Natural killer cell (primary cell): ENCODE data around the gene SMIM9. TPM values are rescaled to one million over a fixed set of nuclear protein-coding genes. Genes with fewer than 3 reads are reported as not detected.
"Not testable (repeated sequence)": the region's sequence is repeated elsewhere in the genome, so short reads cannot be mapped to it uniquely, and the experiment has no call there.

ENCODE experiments used
- ATAC-seq, 3 donors: fragments of 150-1000 bp in 2 of 3; fragments of 200-7000 bp in 1 of 3; cut with Tn5 transposase; 1 replicate in 1 of 3; 2 replicates in 2 of 3; pipeline ENCODE4 v1.10.0; 2021; ENCODE audit warnings: mild to moderate bottlenecking in 2 of 3, moderate library complexity in 2 of 3
- DNase-seq, 2 donors: peaks; one replicate each; pipeline versions ENCODE4 v3.0.0 to v3.0.0-alpha.2; 2013 to 2021; ENCODE audit warnings: mixed read lengths in 1 of 2
- H3K27ac ChIP-seq: one replicate; pipeline ENCODE4 v1.5.1; 2013; ENCODE audit warnings: mild to moderate bottlenecking, low read length
- H3K27me3 ChIP-seq: one replicate; pipeline ENCODE4 v1.6.1; 2013; ENCODE audit warnings: low read length; ENCODE audit not compliant: control insufficient read depth, insufficient read depth
- H3K36me3 ChIP-seq: one replicate; pipeline ENCODE4 v1.6.1; 2013; ENCODE audit warnings: low read length; ENCODE audit not compliant: control insufficient read depth, insufficient read depth
- H3K4me1 ChIP-seq: one replicate; pipeline ENCODE4 v1.6.1; 2013; ENCODE audit warnings: low read length; ENCODE audit not compliant: control insufficient read depth, insufficient read depth
- H3K4me3 ChIP-seq: one replicate; pipeline ENCODE4 v1.5.1; 2013; ENCODE audit warnings: low read length
- H3K9me3 ChIP-seq: one replicate; pipeline ENCODE4 v1.6.1; 2013; ENCODE audit warnings: low read length; ENCODE audit not compliant: control insufficient read depth, insufficient read depth
- H3K27ac Mint-ChIP-seq, 2 donors: one replicate each; pipeline ENCODE4 v1.8.0; 2022; ENCODE audit warnings: mild to moderate bottlenecking in 2 of 2, mixed read lengths in 2 of 2, moderate library complexity in 1 of 2
- H3K27me3 Mint-ChIP-seq, 2 donors: one replicate each; pipeline ENCODE4 v1.8.0; 2022; ENCODE audit warnings: low read depth in 2 of 2, mixed read lengths in 2 of 2
- H3K36me3 Mint-ChIP-seq: one replicate; pipeline ENCODE4 v1.8.0; 2022; ENCODE audit warnings: mixed read lengths
- H3K4me1 Mint-ChIP-seq, 2 donors: one replicate each; pipeline ENCODE4 v1.8.0; 2022; ENCODE audit warnings: mixed read lengths in 2 of 2
- H3K4me3 Mint-ChIP-seq: one replicate; pipeline ENCODE4 v1.8.0; 2022; ENCODE audit warnings: mild to moderate bottlenecking, moderate library complexity, mixed read lengths
- H3K9me3 Mint-ChIP-seq, 2 donors: one replicate each; pipeline ENCODE4 v1.8.0; 2022; ENCODE audit warnings: mixed read lengths in 2 of 2
- CTCF ChIP-seq: fragments of 200-600 bp; IDR thresholded peaks from one replicate; pipeline ENCODE4 v1.8.0; 2022; ENCODE audit warnings: antibody characterized with exemption
- WGBS: methylation state at CpG from one replicate; pipeline ENCODE4 v1.1.7; 2013; ENCODE audit warnings: missing lambda C conversion rate; ENCODE audit not compliant: insufficient coverage; 5-methylcytosine and 5-hydroxymethylcytosine counted together
- intact Hi-C: fragments of 100-400 bp; cut with micrococcal nuclease; formaldehyde crosslinking; loops from one replicate; pipeline ENCODE4 v1.14.2; 2022
- total RNA-seq, 4 donors: library from RNA; stranded (reverse); fragments of 120-200 nt in 1 of 4; gene quantifications; one replicate each; pipeline versions ENCODE4 v1.2.3 to v1.2.4, GENCODE V29; 2013 to 2022

SMIM9 gene
- total RNA-seq, 3 donors from 2014 or later (not counting 1 experiment from before 2014, with no cell fraction given) = not detected

GRCh38 chrX:154827194-154828015 is 7.1 kb downstream of the SMIM9 start:
- Histone ChIP-seq H3K9me3 (no peaks in the 10 kb centered on the region), H3K4me1 (peaks cover 4% of the 10 kb centered on the region), H3K27me3 (no peaks in the 10 kb centered on the region), H3K27ac (peak overlapping the region; percentile 52), H3K4me3 (no peak overlapping the region), H3K36me3 (no peaks in the 10 kb centered on the region)
- peaks cover 9 to 11% of the 10 kb centered on the region in 2 donors for H3K4me1 Mint-ChIP-seq
- H3K4me3 Mint-ChIP-seq = no peak overlapping the region
- no peaks in the 10 kb centered on the region for H3K27me3 Mint-ChIP-seq
- 41% methylated on average over 3 of the region's 4 CpGs for WGBS
- no peaks in the 10 kb centered on the region for H3K36me3 Mint-ChIP-seq
- TF ChIP-seq CTCF = no peak
- DNase-seq (peak in 1 of 2 donors; percentile 32), ATAC-seq (peak in 2 of 3 donors; percentile 45 to 60)
- H3K27ac Mint-ChIP-seq = peak overlapping the region in 1 of 2 donors; percentile 66
- no peaks in the 10 kb centered on the region for H3K9me3 Mint-ChIP-seq
- intact Hi-C loops = no loop called here

- H3K9me3 ChIP-seq, H3K27ac Mint-ChIP-seq, H3K27me3 Mint-ChIP-seq, H3K27ac ChIP-seq, H3K9me3 Mint-ChIP-seq, ATAC-seq, H3K4me3 ChIP-seq, intact Hi-C loops, H3K27me3 ChIP-seq, H3K36me3 Mint-ChIP-seq, H3K4me3 Mint-ChIP-seq, DNase-seq, H3K4me1 ChIP-seq, H3K36me3 ChIP-seq: not testable (repeated sequence)
- H3K4me1 Mint-ChIP-seq = peaks cover 9 to 11% of the 10 kb centered on the region in 2 donors
- WGBS = no CpG with 5 or more reads among the region's 3 CpGs
Observed at GRCh38 chrX:154825586-154825985, 8.9 kb downstream of the SMIM9 start.

GRCh38 chrX:154824638-154825037 is 9.8 kb downstream of the SMIM9 start:
- no peak for ATAC-seq
- no peaks in the 10 kb centered on the region for H3K9me3 ChIP-seq
- H3K4me3 Mint-ChIP-seq = no peak overlapping the region
- no peaks in the 10 kb centered on the region for H3K27me3 ChIP-seq
- no peaks in the 10 kb centered on the region for H3K9me3 Mint-ChIP-seq
- TF ChIP-seq CTCF = no peak
- H3K4me1 Mint-ChIP-seq = peaks cover 7 to 9% of the 10 kb centered on the region in 2 donors
- H3K27ac ChIP-seq = no peak overlapping the region
- H3K27ac Mint-ChIP-seq = no peak overlapping the region
- H3K36me3 ChIP-seq = no peaks in the 10 kb centered on the region
- peaks cover 0 to 9% of the 10 kb centered on the region in 2 donors for H3K27me3 Mint-ChIP-seq
- 89% methylated on average over 1 of the region's 1 CpG for WGBS
- H3K4me3 ChIP-seq = no peak overlapping the region
- no peaks in the 10 kb centered on the region for H3K36me3 Mint-ChIP-seq
- intact Hi-C loops = no loop called here
- no peak for DNase-seq
- peaks cover 4% of the 10 kb centered on the region for H3K4me1 ChIP-seq

- no peak for ATAC-seq
- 93% methylated on average over 3 of the region's 3 CpGs for WGBS
- Mint-ChIP-seq H3K9me3 (no peaks in the 10 kb centered on the region), H3K4me3 (no peak overlapping the region), H3K36me3 (no peaks in the 10 kb centered on the region), H3K4me1 (no peaks in the 10 kb centered on the region), H3K27ac (no peak overlapping the region), H3K27me3 (peaks cover 3 to 9% of the 10 kb centered on the region in 2 donors)
- H3K27ac ChIP-seq = no peak overlapping the region
- H3K27me3 ChIP-seq = no peaks in the 10 kb centered on the region
- TF ChIP-seq CTCF = no peak
- H3K36me3 ChIP-seq = no peaks in the 10 kb centered on the region
- no peaks in the 10 kb centered on the region for H3K9me3 ChIP-seq
- no peak overlapping the region for H3K4me3 ChIP-seq
- no peaks in the 10 kb centered on the region for H3K4me1 ChIP-seq
- intact Hi-C loops = no loop called here
- no peak for DNase-seq
Observed at GRCh38 chrX:154822029-154822428, 12.4 kb downstream of the SMIM9 start.
